Activated B cell treated with CpG ODN at 0.5 μM for 24 hours (primary cell): ENCODE data around the gene CRCP. TPM values are rescaled to one million over a fixed set of nuclear protein-coding genes. Genes with fewer than 3 reads are reported as not detected.
"Not testable (repeated sequence)": the region's sequence is repeated elsewhere in the genome, so short reads cannot be mapped to it uniquely, and the experiment has no call there.

Experiments used
- ATAC-seq: fragments of 200-7000 bp; cut with Tn5 transposase; one replicate; pipeline ENCODE4 v1.10.0; 2021; ENCODE audit warnings: low read depth, mild to moderate bottlenecking, moderate library complexity
- CTCF ChIA-PET: fragments of 350-600 bp; sonication (Branson Sonifier 250); formaldehyde crosslinking; loops from one replicate; lab custom pipeline; 2021; ENCODE audit warnings: antibody characterized with exemption; lab: Charles Lee
- POLR2A ChIA-PET: fragments of 350-600 bp; sonication (Branson Sonifier 250); formaldehyde crosslinking; loops from one replicate; lab custom pipeline; 2021; ENCODE audit warnings: antibody characterized with exemption; lab: Charles Lee
- DNase-seq: peaks from one replicate; pipeline ENCODE4 v3.0.0; 2022
- H3K27ac Mint-ChIP-seq: one replicate; pipeline ENCODE4 v1.8.0; 2020; ENCODE audit warnings: mixed read lengths
- H3K27me3 Mint-ChIP-seq: one replicate; pipeline ENCODE4 v1.8.0; 2021; ENCODE audit warnings: mixed read lengths
- H3K36me3 Mint-ChIP-seq: one replicate; pipeline ENCODE4 v1.8.0; 2021; ENCODE audit warnings: low read depth, mixed read lengths
- H3K4me1 Mint-ChIP-seq: one replicate; pipeline ENCODE4 v1.8.0; 2021; ENCODE audit warnings: mixed read lengths
- H3K4me3 Mint-ChIP-seq: one replicate; pipeline ENCODE4 v1.8.0; 2020; ENCODE audit warnings: mild to moderate bottlenecking, mixed read lengths
- H3K9me3 Mint-ChIP-seq: one replicate; pipeline ENCODE4 v1.8.0; 2020; ENCODE audit warnings: mixed read lengths
- intact Hi-C: fragments of 100-400 bp; cut with micrococcal nuclease; formaldehyde crosslinking; loops from one replicate; pipeline ENCODE4 v1.15.1; 2024
- total RNA-seq: library from RNA; stranded (reverse); gene quantifications from 2 replicates; pipeline ENCODE4 v1.2.3, GENCODE V29; 2022
- TF ChIP-seq, protein P1 (sequence below): fragments of 200-600 bp; IDR thresholded peaks from one replicate; pipeline ENCODE4 v1.8.0; 2022; ENCODE audit warnings: antibody characterized with exemption, mild to moderate bottlenecking

Gene CRCP
- total RNA-seq, 1 donor from 2014 or later, result 40.8 TPM

DNA sequence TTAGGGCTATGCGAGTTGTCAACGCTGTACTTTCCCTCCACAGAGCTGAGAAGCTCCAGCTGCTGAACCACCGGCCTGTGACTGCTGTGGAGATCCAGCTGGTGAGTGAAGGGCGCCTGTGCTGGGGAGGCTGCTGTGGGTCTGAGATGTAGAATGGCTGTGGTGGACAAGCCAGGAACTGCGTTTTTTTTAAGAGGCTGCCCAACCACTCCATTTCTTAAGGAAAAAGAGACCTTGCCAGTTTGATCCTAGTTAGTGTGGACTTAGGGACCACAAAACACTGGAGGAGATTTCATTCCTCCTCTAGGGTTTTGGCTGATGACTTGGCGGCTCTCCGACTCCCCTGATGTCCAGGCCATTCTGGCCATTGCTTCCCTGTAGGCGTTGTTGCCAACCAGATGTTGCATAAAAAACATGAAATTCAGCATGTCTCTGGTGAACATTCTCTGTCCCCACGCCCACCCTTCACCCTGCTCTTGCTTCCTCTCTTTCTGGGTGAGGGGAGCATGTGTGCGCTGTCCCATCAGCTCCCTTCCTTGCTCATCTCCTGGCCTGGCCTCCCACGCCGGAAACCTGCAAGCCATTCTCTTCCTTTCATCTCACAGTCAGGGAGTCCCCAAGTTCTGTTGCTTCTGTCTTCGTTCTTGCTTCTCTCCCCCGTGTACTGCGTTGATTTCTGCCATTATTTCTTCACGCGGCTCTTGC lies 30.9 kb downstream of the CRCP start:
- ATAC-seq (no peak), DNase-seq (no peak)
- no peak overlapping the region for H3K4me3 Mint-ChIP-seq
- H3K27ac Mint-ChIP-seq, result no peak overlapping the region
- no peaks in the 10 kb centered on the region for H3K27me3 Mint-ChIP-seq
- peaks cover 8% of the 10 kb centered on the region for H3K4me1 Mint-ChIP-seq
- H3K9me3 Mint-ChIP-seq, result no peaks in the 10 kb centered on the region
- POLR2A ChIA-PET, result no interaction called here
- TF ChIP-seq, protein P1, sequence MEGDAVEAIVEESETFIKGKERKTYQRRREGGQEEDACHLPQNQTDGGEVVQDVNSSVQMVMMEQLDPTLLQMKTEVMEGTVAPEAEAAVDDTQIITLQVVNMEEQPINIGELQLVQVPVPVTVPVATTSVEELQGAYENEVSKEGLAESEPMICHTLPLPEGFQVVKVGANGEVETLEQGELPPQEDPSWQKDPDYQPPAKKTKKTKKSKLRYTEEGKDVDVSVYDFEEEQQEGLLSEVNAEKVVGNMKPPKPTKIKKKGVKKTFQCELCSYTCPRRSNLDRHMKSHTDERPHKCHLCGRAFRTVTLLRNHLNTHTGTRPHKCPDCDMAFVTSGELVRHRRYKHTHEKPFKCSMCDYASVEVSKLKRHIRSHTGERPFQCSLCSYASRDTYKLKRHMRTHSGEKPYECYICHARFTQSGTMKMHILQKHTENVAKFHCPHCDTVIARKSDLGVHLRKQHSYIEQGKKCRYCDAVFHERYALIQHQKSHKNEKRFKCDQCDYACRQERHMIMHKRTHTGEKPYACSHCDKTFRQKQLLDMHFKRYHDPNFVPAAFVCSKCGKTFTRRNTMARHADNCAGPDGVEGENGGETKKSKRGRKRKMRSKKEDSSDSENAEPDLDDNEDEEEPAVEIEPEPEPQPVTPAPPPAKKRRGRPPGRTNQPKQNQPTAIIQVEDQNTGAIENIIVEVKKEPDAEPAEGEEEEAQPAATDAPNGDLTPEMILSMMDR, result no peak
- peaks cover 84% of the 10 kb centered on the region for H3K36me3 Mint-ChIP-seq
- CTCF ChIA-PET, result no interaction called here
- intact Hi-C loops, result no loop called here

DNA sequence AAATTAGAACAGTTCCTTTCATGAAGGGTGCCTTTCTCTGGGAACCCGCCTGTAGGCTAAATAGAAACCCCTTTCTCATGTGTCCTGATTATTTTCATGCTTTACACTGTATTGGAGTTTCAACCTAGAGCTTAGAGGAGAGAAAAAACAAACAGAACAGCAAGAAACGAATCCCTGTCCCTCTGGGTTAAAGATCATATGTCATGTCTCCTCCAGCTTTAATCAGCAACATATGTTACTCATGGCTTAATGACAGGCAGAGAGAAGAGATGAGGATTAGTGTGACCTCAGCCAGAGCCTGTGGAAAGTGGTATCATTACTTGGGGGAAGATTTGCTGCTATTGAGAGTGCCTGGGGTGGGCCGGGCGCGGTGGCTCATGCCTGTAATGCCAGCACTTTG lies 32.1 kb downstream of the CRCP start:
- ATAC-seq, result no peak
- no peaks in the 10 kb centered on the region for H3K27me3 Mint-ChIP-seq
- H3K9me3 Mint-ChIP-seq, result no peaks in the 10 kb centered on the region
- DNase-seq, result no peak
- ChIA-PET CTCF (no interaction called here), POLR2A (no interaction called here)
- no peak overlapping the region for H3K27ac Mint-ChIP-seq
- H3K36me3 Mint-ChIP-seq, result peaks cover 82% of the 10 kb centered on the region
- no peak overlapping the region for H3K4me3 Mint-ChIP-seq
- H3K4me1 Mint-ChIP-seq, result peaks cover 9% of the 10 kb centered on the region
- intact Hi-C loops, result no loop called here
- TF ChIP-seq, protein P1, result no peak

DNA sequence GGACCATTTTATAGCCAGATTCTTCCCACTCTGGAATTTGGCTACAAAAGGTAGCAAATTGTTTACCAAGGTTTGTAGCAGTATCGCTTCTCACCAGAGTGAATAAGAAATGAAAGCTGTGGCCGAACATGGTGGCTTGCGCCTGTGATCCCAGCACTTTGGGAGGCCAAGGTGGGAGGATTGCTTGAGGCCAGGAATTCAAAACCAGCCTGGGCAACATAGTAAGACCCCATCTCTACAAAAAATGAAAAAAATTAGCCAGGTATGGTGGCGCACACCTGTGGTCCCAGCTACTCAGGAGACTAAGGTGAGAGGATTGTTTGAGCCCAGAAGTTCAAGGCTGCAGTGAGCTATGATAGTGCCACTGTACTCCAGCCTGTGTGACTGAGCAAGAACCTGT lies 33.0 kb downstream of the CRCP start:
- H3K9me3 Mint-ChIP-seq, intact Hi-C loops, H3K27me3 Mint-ChIP-seq, DNase-seq, H3K27ac Mint-ChIP-seq, ATAC-seq, CTCF ChIA-PET, H3K4me1 Mint-ChIP-seq, H3K4me3 Mint-ChIP-seq: not testable (repeated sequence)
- peaks cover 82% of the 10 kb centered on the region for H3K36me3 Mint-ChIP-seq
- POLR2A ChIA-PET, result interaction anchor here (0.6 kb wide), 1 partner anchor 73 kb away, joined by 3 read pairs; no protein-coding TSS in a partner anchor

DNA sequence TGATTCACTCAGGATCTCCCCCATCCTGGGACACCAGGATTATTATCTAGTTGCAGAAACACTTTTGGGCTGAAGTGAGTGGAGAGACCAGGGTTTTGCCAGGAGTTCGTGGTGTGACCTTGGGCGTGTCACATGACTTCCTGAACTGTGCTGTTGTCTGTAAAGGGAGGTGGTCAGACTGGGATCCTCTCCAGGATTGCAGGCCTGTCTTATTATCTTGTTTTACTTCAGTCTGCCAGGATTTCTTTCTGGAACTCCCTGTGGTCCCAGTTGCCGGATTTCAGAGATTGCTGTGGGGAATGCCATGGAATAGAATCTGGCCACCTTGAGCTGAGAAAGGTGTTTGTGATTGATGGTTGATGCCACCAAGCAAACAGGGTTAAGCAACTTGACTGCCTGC lies 35.8 kb downstream of the CRCP start:
- peaks cover 79% of the 10 kb centered on the region for H3K36me3 Mint-ChIP-seq
- POLR2A ChIA-PET, result no interaction called here
- CTCF ChIA-PET, result no interaction called here
- DNase-seq (no peak), ATAC-seq (no peak)
- H3K27me3 Mint-ChIP-seq, result no peaks in the 10 kb centered on the region
- H3K4me1 Mint-ChIP-seq, result peaks cover 9% of the 10 kb centered on the region
- no peak overlapping the region for H3K4me3 Mint-ChIP-seq
- TF ChIP-seq, protein P1, result no peak
- H3K27ac Mint-ChIP-seq, result no peak overlapping the region
- H3K9me3 Mint-ChIP-seq, result no peaks in the 10 kb centered on the region
- intact Hi-C loops, result no loop called here

DNA sequence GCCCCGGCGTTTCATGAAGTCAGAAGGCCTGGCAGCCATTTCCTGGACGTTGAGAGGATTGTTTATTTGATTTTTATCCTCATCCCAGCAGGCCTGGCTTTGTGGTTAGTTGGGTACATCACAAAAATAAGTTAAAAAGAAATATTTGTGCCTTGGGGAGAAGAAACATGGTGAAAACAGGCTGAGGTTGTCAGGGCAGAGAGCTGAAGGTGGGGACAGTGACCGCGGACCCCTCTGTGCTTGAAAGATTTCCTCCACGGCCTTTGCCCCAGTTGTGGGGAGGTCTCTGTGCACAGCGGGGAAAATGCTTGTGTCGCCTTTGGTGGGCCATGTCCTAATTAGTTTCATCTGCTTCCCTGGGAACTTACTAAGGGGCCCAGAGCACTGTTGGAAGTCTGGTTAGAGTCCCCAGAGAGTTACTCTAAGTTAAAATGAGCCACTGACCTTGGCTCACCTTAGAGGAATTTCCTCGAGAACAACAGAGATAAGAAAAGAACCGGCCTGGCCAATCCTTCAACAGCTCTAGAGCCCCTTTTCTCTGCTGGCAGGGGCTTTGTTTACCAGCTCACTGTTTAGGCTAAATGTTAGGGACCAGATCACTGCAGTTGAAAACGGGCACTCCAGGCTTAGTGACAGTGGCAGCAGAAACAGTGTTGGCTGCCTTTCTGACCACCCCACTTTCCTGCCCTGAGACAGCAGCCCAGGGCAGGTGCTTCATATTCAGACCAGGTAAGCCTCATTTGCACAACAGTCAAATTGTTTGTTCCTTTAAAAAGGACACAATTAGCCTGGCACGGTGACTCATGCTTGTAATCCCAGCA lies 37.9 kb downstream of the CRCP start:
- TF ChIP-seq, protein P1, result no peak
- H3K4me1 Mint-ChIP-seq, result peaks cover 9% of the 10 kb centered on the region
- ChIA-PET POLR2A (no interaction called here), CTCF (no interaction called here)
- ATAC-seq (no peak), DNase-seq (no peak)
- intact Hi-C loops, result no loop called here
- no peaks in the 10 kb centered on the region for H3K9me3 Mint-ChIP-seq
- H3K27ac Mint-ChIP-seq, result no peak overlapping the region
- H3K27me3 Mint-ChIP-seq, result no peaks in the 10 kb centered on the region
- no peak overlapping the region for H3K4me3 Mint-ChIP-seq
- peaks cover 76% of the 10 kb centered on the region for H3K36me3 Mint-ChIP-seq
